IMR-90 (cell line): ENCODE data around the gene USP35. TPM values are rescaled to one million over a fixed set of nuclear protein-coding genes. Genes with fewer than 3 reads are reported as not detected.
A peak's percentile ranks its signal among the peaks of the same experiment; 100 is the strongest.

Experiments
- ATAC-seq: fragments of 200-7000 bp; cut with Tn5 transposase; 2 replicates; pipeline ENCODE4 v1.9.1; 2020; ENCODE audit warnings: low read depth, mild to moderate bottlenecking, moderate library complexity
- BruUV-seq: library from RNA; stranded (reverse); fragments of 400-500 nt; replicated peaks from 2 replicates; lab custom pipeline; 2021; lab: Mats Ljungman, UMichigan
- CTCF ChIA-PET: fragments of 300-600 bp; formaldehyde crosslinking; extraction: SDS; loops from one replicate; lab custom pipeline; 2021; ENCODE audit warnings: antibody characterized with exemption; lab: Yijun Ruan, JAX
- POLR2A ChIA-PET: fragments of 300-600 bp; sonication (Branson Sonifier 250); formaldehyde crosslinking; loops from one replicate; lab custom pipeline; 2022; ENCODE audit warnings: antibody characterized with exemption; ENCODE audit not compliant: unreplicated experiment; lab: Charles Lee
- DNase-seq: peaks from one replicate; pipeline ENCODE4 v3.0.0; 2013
- H2AFZ ChIP-seq: replicated peaks from 2 replicates; pipeline ENCODE3; 2013; ENCODE audit warnings: low read length, mild to moderate bottlenecking; ENCODE audit not compliant: poor library complexity
- H2AK5ac ChIP-seq: 2 replicates; pipeline ENCODE4 v1.6.1; 2013; ENCODE audit warnings: low read depth, low read length, inconsistent platforms
- H2AK9ac ChIP-seq: replicated peaks from 2 replicates; pipeline ENCODE3; 2013; ENCODE audit warnings: mild to moderate bottlenecking, low read depth, low read length, moderate library complexity; ENCODE audit not compliant: poor library complexity
- H2BK120ac ChIP-seq: 2 replicates; pipeline ENCODE4 v1.6.1; 2013; ENCODE audit warnings: low read depth, low read length, inconsistent platforms
- H2BK15ac ChIP-seq: 3 replicates; pipeline ENCODE4 v1.6.1; 2013; ENCODE audit warnings: low read depth, low read length, inconsistent platforms
- H2BK20ac ChIP-seq: 2 replicates; pipeline ENCODE4 v1.6.1; 2013; ENCODE audit warnings: low read depth, mild to moderate bottlenecking, inconsistent platforms, low read length, moderate library complexity
- H2BK5ac ChIP-seq: 2 replicates; pipeline ENCODE4 v1.6.1; 2013; ENCODE audit warnings: mild to moderate bottlenecking, low read depth, low read length, inconsistent platforms; ENCODE audit not compliant: poor library complexity, severe bottlenecking
- H3K14ac ChIP-seq: replicated peaks from 2 replicates; pipeline ENCODE4 v1.6.1; 2013; ENCODE audit warnings: low read depth, low read length, inconsistent platforms
- H3K18ac ChIP-seq: 2 replicates; pipeline ENCODE4 v1.6.1; 2013; ENCODE audit warnings: low read depth, low read length, control low read depth
- H3K23ac ChIP-seq: 2 replicates; pipeline ENCODE4 v1.6.1; 2013; ENCODE audit warnings: low read depth, low read length, inconsistent platforms
- H3K27ac ChIP-seq: 2 replicates; pipeline ENCODE4 v1.5.1; 2013; ENCODE audit warnings: mild to moderate bottlenecking, control low read depth, low read length; ENCODE audit not compliant: insufficient read depth
- H3K27me3 ChIP-seq: 2 replicates; pipeline ENCODE4 v1.6.1; 2013; ENCODE audit warnings: low read length; ENCODE audit not compliant: control insufficient read depth, insufficient read depth
- H3K36me3 ChIP-seq: 2 replicates; pipeline ENCODE4 v1.6.1; 2013; ENCODE audit warnings: low read length, mixed read lengths; ENCODE audit not compliant: control insufficient read depth, insufficient read depth
- H3K4ac ChIP-seq: 2 replicates; pipeline ENCODE4 v1.6.1; 2013; ENCODE audit warnings: low read depth, low read length, inconsistent platforms
- H3K4me1 ChIP-seq: 2 replicates; pipeline ENCODE4 v1.6.1; 2013; ENCODE audit warnings: low read length, mixed read lengths; ENCODE audit not compliant: control insufficient read depth, insufficient read depth
- H3K4me2 ChIP-seq: 2 replicates; pipeline ENCODE4 v1.6.1; 2013; ENCODE audit warnings: low read depth, mild to moderate bottlenecking, control low read depth, low read length, moderate library complexity
- H3K4me3 ChIP-seq: 2 replicates; pipeline ENCODE4 v1.5.1; 2013; ENCODE audit warnings: low read depth, mild to moderate bottlenecking, control low read depth, low read length, moderate library complexity; ENCODE audit not compliant: insufficient read depth
- H3K56ac ChIP-seq: 2 replicates; pipeline ENCODE4 v1.6.1; 2013; ENCODE audit warnings: low read length, inconsistent platforms; ENCODE audit not compliant: insufficient read depth; ENCODE audit errors: extremely low read depth
- H3K79me1 ChIP-seq, 2 experiments: 2 replicates each; pipeline ENCODE4 v1.6.1; 2013; ENCODE audit warnings: low read length in 2 of 2, inconsistent platforms in 1 of 2, low read depth in 1 of 2
- H3K9ac ChIP-seq: 2 replicates; pipeline ENCODE4 v1.6.1; 2013; ENCODE audit warnings: low read depth, low read length, control low read depth
- H3K9me1 ChIP-seq: 2 replicates; pipeline ENCODE4 v1.6.1; 2013; ENCODE audit warnings: low read length, inconsistent platforms; ENCODE audit not compliant: insufficient read depth
- H3K9me3 ChIP-seq: 2 replicates; pipeline ENCODE4 v1.6.1; 2013; ENCODE audit warnings: low read length; ENCODE audit not compliant: control insufficient read depth, insufficient read depth
- H4K20me1 ChIP-seq: 2 replicates; pipeline ENCODE4 v1.6.1; 2013; ENCODE audit warnings: low read length, inconsistent platforms; ENCODE audit not compliant: insufficient read depth
- H4K5ac ChIP-seq: 2 replicates; pipeline ENCODE4 v1.6.1; 2013; ENCODE audit warnings: mild to moderate bottlenecking, low read depth, low read length, control low read depth
- H4K8ac ChIP-seq, 2 experiments: 2 replicates each; pipeline ENCODE4 v1.6.1; 2013; ENCODE audit warnings: low read depth in 2 of 2, low read length in 2 of 2, control low read depth in 1 of 2, inconsistent platforms in 1 of 2
- H4K91ac ChIP-seq: 2 replicates; pipeline ENCODE4 v1.6.1; 2013; ENCODE audit warnings: low read depth, low read length, inconsistent platforms; ENCODE audit not compliant: insufficient read depth
- MAZ ChIP-seq: IDR thresholded peaks from 2 replicates; pipeline ENCODE4 v1.6.1; 2012; ENCODE audit warnings: low read depth, mild to moderate bottlenecking, low read length, improper control_type of control experiment, moderate library complexity, borderline replicate concordance
- WGBS, 2 experiments: methylation state at CpG; one replicate each; pipeline versions ENCODE4 v1.1.5 to v1.1.7; 2013; ENCODE audit warnings: missing lambda C conversion rate in 2 of 2; ENCODE audit not compliant: insufficient read length in 1 of 2; ENCODE audit errors: extremely low coverage in 2 of 2; 5-methylcytosine and 5-hydroxymethylcytosine counted together
- dilution Hi-C: fragments of 300-500 bp; cut with HindIII; formaldehyde crosslinking; loops from one replicate; pipeline ENCODE4 v1.14.3; 2018; ENCODE audit warnings: low sequenced_read_pairs; ENCODE audit not compliant: unreplicated experiment
- in situ Hi-C: fragments of 300-500 bp; cut with MboI; formaldehyde crosslinking; loops from 3 replicates; pipeline ENCODE4 v1.14.3; 2019; ENCODE audit warnings: low sequenced_read_pairs, inconsistent platforms, mixed read lengths
- intact Hi-C: fragments of 100-400 bp; cut with micrococcal nuclease; formaldehyde crosslinking; loops from 2 replicates; pipeline ENCODE4 v1.10.0; 2022
- polyA plus RNA-seq, 3 experiments: library from polyadenylated mRNA; depleted of rRNA; stranded (reverse); fragments of >200 nt; gene quantifications; 2 replicates each; pipeline ENCODE4 v1.2.3, GENCODE V29; 2012; ENCODE audit warnings: low replicate concordance in 1 of 3
- total RNA-seq: library from RNA; depleted of rRNA; stranded (reverse); fragments of >200 nt; gene quantifications from 2 replicates; pipeline ENCODE4 v1.2.3, GENCODE V29; 2012

USP35 gene
- total and polyA plus RNA-seq, 2 of the 4 experiments (the other 2 are of a cell fraction) = 2.7 to 11.3 TPM

- Histone ChIP-seq H4K5ac (no peak overlapping the region), H3K4me3 (no peak overlapping the region), H3K4me1 (no peaks in the 10 kb centered on the region), H3K9me1 (peaks cover 12% of the 10 kb centered on the region), H4K20me1 (peaks cover 5% of the 10 kb centered on the region), H2BK15ac (no peak overlapping the region), H2AK9ac (peak overlapping the region; percentile 9), H2AFZ (no peak overlapping the region), H3K27me3 (no peaks in the 10 kb centered on the region), H4K8ac (no peak overlapping the region), H2BK120ac (no peak overlapping the region), H3K79me1 (peaks cover 13 to 64% of the 10 kb centered on the region in 2 experiments), H3K18ac (no peak overlapping the region), H2BK20ac (no peak overlapping the region), H2AK5ac (no peak overlapping the region; the same call in 1 of the 2 replicates), H3K4ac (no peak overlapping the region), H3K14ac (no peak overlapping the region), H3K9me3 (no peaks in the 10 kb centered on the region), H3K56ac (no peak overlapping the region), H3K27ac (no peak overlapping the region), H3K23ac (no peak overlapping the region), H3K9ac (no peak overlapping the region), H4K91ac (no peak overlapping the region), H3K4me2 (no peak overlapping the region), H3K36me3 (peaks cover 10% of the 10 kb centered on the region), H2BK5ac (peak overlapping the region; percentile 7)
- DNase-seq (no peak), ATAC-seq (no peak)
- no TSS peak for BruUV-seq
- WGBS, 2 experiments = 94% methylated on average over 6 of the region's 7 CpGs; no CpG with 5 or more reads in 1 of the 2 experiments
- dilution Hi-C loops = no loop called here
- POLR2A ChIA-PET = no interaction called here
- CTCF ChIA-PET = no interaction called here
- intact Hi-C loops = no loop called here
- in situ Hi-C loops = no loop called here
- TF ChIP-seq MAZ = no peak
Measured at GRCh38 chr11:78179459-78180071, 9.2 kb upstream of the USP35 start.
